GM12878 (cell line): ENCODE results near the gene PLXNB2. TPM values are rescaled to one million over a fixed set of nuclear protein-coding genes. Genes with fewer than 3 reads are reported as not detected.

Experiments used
- ATAC-seq: fragments of 200-7000 bp; cut with Tn5 transposase; 3 replicates; pipeline ENCODE4 v1.9.1; 2020; ENCODE audit warnings: mild to moderate bottlenecking, moderate library complexity
- BruUV-seq: library from RNA; stranded (reverse); fragments of 400-500 nt; replicated peaks from 2 replicates; lab custom pipeline; 2021; lab: Mats Ljungman, UMichigan
- CTCF ChIA-PET: fragments of 300-600 bp; sonication (Branson Sonifier 250); formaldehyde crosslinking; extraction: SDS; loops from one replicate; lab custom pipeline; 2021; ENCODE audit warnings: inconsistent platforms; lab: Yijun Ruan, JAX
- POLR2A ChIA-PET: fragments of 350-600 bp; formaldehyde crosslinking; extraction: SDS; loops from one replicate; lab custom pipeline; 2021; ENCODE audit warnings: inconsistent platforms; lab: Charles Lee
- RAD21 ChIA-PET: fragments of 300-600 bp; sonication (Branson Sonifier 250); formaldehyde crosslinking; loops from one replicate; lab custom pipeline; 2023; ENCODE audit warnings: antibody characterized with exemption; ENCODE audit not compliant: unreplicated experiment; lab: Charles Lee
- SMC1A ChIA-PET: fragments of 300-600 bp; sonication (Branson Sonifier 250); formaldehyde crosslinking; loops from one replicate; lab custom pipeline; 2023; ENCODE audit not compliant: unreplicated experiment, uncharacterized antibody; lab: Charles Lee
- DNase-seq: peaks from one replicate; pipeline ENCODE4 v3.0.0-alpha.2; 2011; ENCODE audit warnings: low read depth, low spot score
- FAIRE-seq: peaks from 3 replicates; lab custom pipeline; 2011; peaks lifted over from hg19 to GRCh38; lab: Jason Lieb, UNC
- H2AFZ ChIP-seq: 2 replicates; pipeline ENCODE4 v1.6.0; 2011; ENCODE audit warnings: low read depth, low read length, control low read depth; ENCODE audit not compliant: control insufficient read depth
- H3K27ac ChIP-seq: 2 replicates; pipeline ENCODE4 v1.5.1; 2011; ENCODE audit warnings: control low read depth; ENCODE audit not compliant: control insufficient read depth, insufficient read depth
- H3K27me3 ChIP-seq, 2 experiments: replicated peaks in 1 of 2; 2 replicates each; pipeline versions ENCODE4 v1.6.0 to v1.6.1; 2011; ENCODE audit warnings: low read length in 1 of 2; ENCODE audit not compliant: control insufficient read depth in 2 of 2, insufficient read depth in 2 of 2
- H3K36me3 ChIP-seq, 2 experiments: 2 replicates each; pipeline ENCODE4 v1.5.1; 2011; ENCODE audit warnings: low read length in 1 of 2; ENCODE audit not compliant: control insufficient read depth in 2 of 2, insufficient read depth in 2 of 2
- H3K4me1 ChIP-seq: 2 replicates; pipeline ENCODE4 v1.6.1; 2011; ENCODE audit warnings: mild to moderate bottlenecking, low read length, moderate library complexity, mixed read lengths; ENCODE audit not compliant: control insufficient read depth, insufficient read depth
- H3K4me2 ChIP-seq: 2 replicates; pipeline ENCODE4 v1.6.0; 2011; ENCODE audit warnings: control low read depth; ENCODE audit not compliant: control insufficient read depth, insufficient read depth
- H3K4me3 ChIP-seq: fragments of 200-600 bp; sonication (generic); 2 replicates; pipeline ENCODE4 v1.5.1; 2016
- H3K79me2 ChIP-seq: 2 replicates; pipeline ENCODE4 v1.6.0; 2011; ENCODE audit warnings: low read length; ENCODE audit not compliant: control insufficient read depth, insufficient read depth
- H3K9ac ChIP-seq: 2 replicates; pipeline ENCODE4 v1.8.0; 2011; ENCODE audit warnings: low read length, control low read depth, mixed read lengths; ENCODE audit not compliant: control insufficient read depth, insufficient read depth
- H3K9me3 ChIP-seq: replicated peaks from 3 replicates; pipeline ENCODE4 v1.5.1; 2011; ENCODE audit warnings: mild to moderate bottlenecking, low read length; ENCODE audit not compliant: control insufficient read depth, insufficient read depth
- H4K20me1 ChIP-seq: 2 replicates; pipeline ENCODE4 v1.6.0; 2011; ENCODE audit not compliant: control insufficient read depth, insufficient read depth
- ATF2 ChIP-seq: IDR thresholded peaks from 2 replicates; pipeline ENCODE4 v1.6.1; 2012; ENCODE audit warnings: low read length, inconsistent platforms
- BMI1 ChIP-seq: fragments of 450-650 bp; IDR thresholded peaks from 2 replicates; pipeline ENCODE4 v1.6.1; 2016; ENCODE audit warnings: mild to moderate bottlenecking, moderate library complexity, borderline replicate concordance
- BRCA1 ChIP-seq: IDR thresholded peaks from 2 replicates; pipeline ENCODE4 v1.6.1; 2011; ENCODE audit warnings: low read depth, low read length, improper control_type of control experiment
- CHD1 ChIP-seq: IDR thresholded peaks from 2 replicates; pipeline ENCODE4 v1.6.1; 2012; ENCODE audit warnings: low read depth, low read length, improper control_type of control experiment
- CHD4 ChIP-seq: fragments of 200-600 bp; sonication (generic); IDR thresholded peaks from 2 replicates; pipeline ENCODE4 v1.6.1; 2016; ENCODE audit warnings: mild to moderate bottlenecking
- EED ChIP-seq: sonication (generic); IDR thresholded peaks from 2 replicates; pipeline ENCODE4 v1.6.1; 2016; ENCODE audit warnings: antibody characterized with exemption, low read depth
- HDAC6 ChIP-seq: fragments of 200-600 bp; sonication (generic); IDR thresholded peaks from one replicate; pipeline ENCODE4 v1.8.0; 2017; ENCODE audit warnings: antibody characterized with exemption; ENCODE audit not compliant: unreplicated experiment
- JUND ChIP-seq: IDR thresholded peaks from 2 replicates; pipeline ENCODE4 v1.6.1; 2012; ENCODE audit warnings: low read depth, mild to moderate bottlenecking, low read length, improper control_type of control experiment, moderate library complexity
- POU2F2 ChIP-seq: IDR thresholded peaks from 3 replicates; pipeline ENCODE4 v1.6.1; 2011; ENCODE audit warnings: low read depth, mild to moderate bottlenecking, low read length, borderline replicate concordance
- RAD21 ChIP-seq: IDR thresholded peaks from 2 replicates; pipeline ENCODE4 v1.6.1; 2011; ENCODE audit warnings: mild to moderate bottlenecking, low read depth, low read length, moderate library complexity; ENCODE audit not compliant: insufficient read depth
- SMARCA5 ChIP-seq: fragments of 450-650 bp; IDR thresholded peaks from 2 replicates; pipeline ENCODE4 v1.6.1; 2017; ENCODE audit warnings: mild to moderate bottlenecking
- YBX1 ChIP-seq: fragments of 450-650 bp; IDR thresholded peaks from 2 replicates; pipeline ENCODE4 v1.6.1; 2016; ENCODE audit warnings: antibody characterized with exemption
- YY1 ChIP-seq: IDR thresholded peaks from 2 replicates; pipeline ENCODE4 v1.6.1; 2011; ENCODE audit warnings: low read depth, mild to moderate bottlenecking, low read length
- WGBS: methylation state at CpG from one replicate; pipeline ENCODE4 v1.1.6; 2016; ENCODE audit warnings: low lambda C conversion rate; ENCODE audit not compliant: insufficient replicate concordance, insufficient coverage; ENCODE audit errors: missing lambda C conversion rate; 5-methylcytosine and 5-hydroxymethylcytosine counted together
- in situ Hi-C: fragments of 300-500 bp; cut with MboI; formaldehyde crosslinking; loops from 9 replicates; pipeline ENCODE4 v1.14.3; 2018; ENCODE audit warnings: mixed read lengths
- intact Hi-C: fragments of 100-400 bp; cut with micrococcal nuclease; formaldehyde crosslinking; loops from one replicate; pipeline ENCODE4 v1.14.2; 2022; ENCODE audit not compliant: unreplicated experiment
- polyA plus RNA-seq, 11 experiments: library from polyadenylated mRNA; depleted of rRNA in 4 of 11; unstranded in 6 of 11; stranded (reverse) in 5 of 11; fragments of >200 nt; fragmentation: Nextera tagmentation in 4 of 11; fragmentation: Illumina TruSeq in 1 of 11; extraction: Ambion mirVana in 4 of 11; extraction: Trizol in 1 of 11; gene quantifications; 1 replicate in 1 of 11; 2 replicates in 10 of 11; pipeline versions ENCODE4 v1.2.1 to v1.2.3, GENCODE V29; 2011 to 2016; ENCODE audit warnings: inconsistent platforms in 2 of 11, missing spikeins in 2 of 11, low read depth in 1 of 11
- total RNA-seq, 4 experiments: library from RNA; depleted of rRNA in 3 of 4; stranded (reverse); fragments of >200 nt in 3 of 4; fragmentation: Illumina TruSeq in 1 of 4; extraction: Trizol in 1 of 4; gene quantifications; 2 replicates each; pipeline versions ENCODE4 v1.2.1 to v1.2.3, GENCODE V29; 2013 to 2021
- TF ChIP-seq, protein P1 (sequence below): fragments of 450-650 bp; IDR thresholded peaks from 2 replicates; pipeline ENCODE4 v1.6.1; 2016; ENCODE audit warnings: mild to moderate bottlenecking
- TF ChIP-seq, protein P2 (sequence below): fragments of 450-650 bp; IDR thresholded peaks from 2 replicates; pipeline ENCODE4 v1.6.1; 2017; ENCODE audit warnings: mild to moderate bottlenecking
- TF ChIP-seq, protein P3 (sequence below): IDR thresholded peaks from 2 replicates; pipeline ENCODE4 v1.6.1; 2011; ENCODE audit warnings: mild to moderate bottlenecking, low read depth, low read length, moderate library complexity; ENCODE audit not compliant: insufficient replicate concordance

PLXNB2 gene
- total and polyA plus RNA-seq, 10 of the 15 experiments (the other 5 are each of a cell fraction or from before 2014, with no cell fraction given), result 0.68 to 134 (median 41.9) TPM

GRCh38 chr22:50255099-50255498 is 52.3 kb downstream of the PLXNB2 start:
- H3K79me2 ChIP-seq, result peaks cover 2% of the 10 kb centered on the region
- no TSS peak for BruUV-seq
- CTCF ChIA-PET, result no interaction called here
- no peak for TF ChIP-seq BRCA1
- TF ChIP-seq ATF2, result no peak
- TF ChIP-seq, protein P1, sequence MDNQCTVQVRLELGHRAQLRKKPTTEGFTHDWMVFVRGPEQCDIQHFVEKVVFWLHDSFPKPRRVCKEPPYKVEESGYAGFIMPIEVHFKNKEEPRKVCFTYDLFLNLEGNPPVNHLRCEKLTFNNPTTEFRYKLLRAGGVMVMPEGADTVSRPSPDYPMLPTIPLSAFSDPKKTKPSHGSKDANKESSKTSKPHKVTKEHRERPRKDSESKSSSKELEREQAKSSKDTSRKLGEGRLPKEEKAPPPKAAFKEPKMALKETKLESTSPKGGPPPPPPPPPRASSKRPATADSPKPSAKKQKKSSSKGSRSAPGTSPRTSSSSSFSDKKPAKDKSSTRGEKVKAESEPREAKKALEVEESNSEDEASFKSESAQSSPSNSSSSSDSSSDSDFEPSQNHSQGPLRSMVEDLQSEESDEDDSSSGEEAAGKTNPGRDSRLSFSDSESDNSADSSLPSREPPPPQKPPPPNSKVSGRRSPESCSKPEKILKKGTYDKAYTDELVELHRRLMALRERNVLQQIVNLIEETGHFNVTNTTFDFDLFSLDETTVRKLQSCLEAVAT, result no peak
- TF ChIP-seq CHD1, result no peak
- no peak for TF ChIP-seq SMARCA5
- TF ChIP-seq, protein P2, sequence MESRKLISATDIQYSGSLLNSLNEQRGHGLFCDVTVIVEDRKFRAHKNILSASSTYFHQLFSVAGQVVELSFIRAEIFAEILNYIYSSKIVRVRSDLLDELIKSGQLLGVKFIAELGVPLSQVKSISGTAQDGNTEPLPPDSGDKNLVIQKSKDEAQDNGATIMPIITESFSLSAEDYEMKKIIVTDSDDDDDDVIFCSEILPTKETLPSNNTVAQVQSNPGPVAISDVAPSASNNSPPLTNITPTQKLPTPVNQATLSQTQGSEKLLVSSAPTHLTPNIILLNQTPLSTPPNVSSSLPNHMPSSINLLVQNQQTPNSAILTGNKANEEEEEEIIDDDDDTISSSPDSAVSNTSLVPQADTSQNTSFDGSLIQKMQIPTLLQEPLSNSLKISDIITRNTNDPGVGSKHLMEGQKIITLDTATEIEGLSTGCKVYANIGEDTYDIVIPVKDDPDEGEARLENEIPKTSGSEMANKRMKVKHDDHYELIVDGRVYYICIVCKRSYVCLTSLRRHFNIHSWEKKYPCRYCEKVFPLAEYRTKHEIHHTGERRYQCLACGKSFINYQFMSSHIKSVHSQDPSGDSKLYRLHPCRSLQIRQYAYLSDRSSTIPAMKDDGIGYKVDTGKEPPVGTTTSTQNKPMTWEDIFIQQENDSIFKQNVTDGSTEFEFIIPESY, result no peak
- TF ChIP-seq JUND, result no peak
- no peak for TF ChIP-seq EED
- no peak for TF ChIP-seq HDAC6
- TF ChIP-seq, protein P3, sequence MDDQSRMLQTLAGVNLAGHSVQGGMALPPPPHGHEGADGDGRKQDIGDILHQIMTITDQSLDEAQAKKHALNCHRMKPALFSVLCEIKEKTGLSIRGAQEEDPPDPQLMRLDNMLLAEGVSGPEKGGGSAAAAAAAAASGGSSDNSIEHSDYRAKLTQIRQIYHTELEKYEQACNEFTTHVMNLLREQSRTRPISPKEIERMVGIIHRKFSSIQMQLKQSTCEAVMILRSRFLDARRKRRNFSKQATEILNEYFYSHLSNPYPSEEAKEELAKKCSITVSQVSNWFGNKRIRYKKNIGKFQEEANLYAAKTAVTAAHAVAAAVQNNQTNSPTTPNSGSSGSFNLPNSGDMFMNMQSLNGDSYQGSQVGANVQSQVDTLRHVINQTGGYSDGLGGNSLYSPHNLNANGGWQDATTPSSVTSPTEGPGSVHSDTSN, result no peak
- TF ChIP-seq YBX1, result no peak
- TF ChIP-seq RAD21, result no peak
- no peak for TF ChIP-seq BMI1
- no peak for TF ChIP-seq POU2F2
- no peak for TF ChIP-seq YY1
- no peak for TF ChIP-seq CHD4
- no peak overlapping the region for H3K9ac ChIP-seq
- DNase-seq, result no peak
- H3K27me3 ChIP-seq, result no peaks in the 10 kb centered on the region
- FAIRE-seq, result no peak
- peaks cover 8% of the 10 kb centered on the region for H3K4me1 ChIP-seq
- no peak overlapping the region for H2AFZ ChIP-seq
- H3K4me2 ChIP-seq, result no peak overlapping the region
- intact Hi-C loops (no loop called here), in situ Hi-C loops (loop anchor here (10.0 kb wide), 2 partner anchors 240 to 360 kb away; no protein-coding TSS in a partner anchor)
- SMC1A ChIA-PET, result no interaction called here
- RAD21 ChIA-PET, result no interaction called here
- H4K20me1 ChIP-seq, result no peaks in the 10 kb centered on the region
- H3K9me3 ChIP-seq, result no peaks in the 10 kb centered on the region
- H3K27ac ChIP-seq, result no peak overlapping the region
- no peak for ATAC-seq
- POLR2A ChIA-PET, result no interaction called here
- no peaks in the 10 kb centered on the region; a peak in 1 of 4 replicates for H3K36me3 ChIP-seq
- WGBS, result 84% methylated on average over 19 of the region's 19 CpGs
- H3K4me3 ChIP-seq, result no peak overlapping the region
